Ishikawa (cell line): ENCODE data around the gene SLC9A1.

Experiments used
- MAX ChIP-seq: IDR thresholded peaks from 2 replicates; pipeline ENCODE4 v1.6.1; 2012
- YY1 ChIP-seq: IDR thresholded peaks from 2 replicates; pipeline ENCODE4 v1.6.1; 2012; ENCODE audit warnings: low read depth

GRCh38 chr1:27116697-27117096 is 38.2 kb downstream of the SLC9A1 start:
- TF ChIP-seq YY1 (no peak), MAX (no peak)
